Measurements from ENCODE around the gene ARHGAP24.

The ARHGAP24 gene

GRCh38 chr4:85591406-85592098, 116.6 kb downstream of the ARHGAP24 start:
- DNase-seq = no peak

DNA sequence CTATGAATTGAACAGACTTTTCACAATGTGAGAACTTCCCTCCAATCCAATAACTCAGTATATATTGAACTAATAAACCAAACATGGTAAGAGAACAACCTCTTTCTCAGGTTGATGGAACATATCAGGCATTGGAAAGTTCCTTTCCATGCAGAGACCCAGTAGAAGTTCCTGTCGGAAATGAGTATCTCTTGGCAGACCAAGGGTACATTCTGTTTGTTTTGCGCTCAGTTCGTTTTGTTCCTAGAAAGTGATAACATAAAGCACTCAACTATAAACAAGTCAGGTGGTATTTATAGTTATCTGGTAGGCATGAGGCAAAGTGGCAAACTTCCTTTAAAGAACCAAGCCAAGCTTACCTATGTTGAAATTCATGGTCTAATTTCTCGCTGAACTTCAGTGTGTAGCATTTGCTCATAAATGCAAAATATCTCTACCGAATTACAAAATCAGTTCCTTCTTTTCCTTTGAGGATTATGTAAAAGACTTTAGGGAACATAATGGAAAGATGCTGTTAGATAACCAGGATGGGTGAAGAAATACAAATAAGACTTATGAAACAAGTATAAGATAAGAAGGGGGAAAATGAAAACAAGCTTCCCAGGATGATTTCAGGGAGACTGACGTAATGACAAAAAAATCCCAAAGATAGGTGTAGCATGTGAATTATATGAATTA, 120.3 kb downstream of the ARHGAP24 start:
- no peak for DNase-seq

GRCh38 chr4:85595796-85596559, 121.0 kb downstream of the ARHGAP24 start:
- DNase-seq = no peak

GRCh38 chr4:85598936-85599335, 124.0 kb downstream of the ARHGAP24 start:
- DNase-seq = no peak

GRCh38 chr4:85600501-85600900, 125.6 kb downstream of the ARHGAP24 start:
- DNase-seq = no peak

- DNase-seq = no peak
Measured at GRCh38 chr4:85603437-85604336, 128.7 kb downstream of the ARHGAP24 start.

DNA sequence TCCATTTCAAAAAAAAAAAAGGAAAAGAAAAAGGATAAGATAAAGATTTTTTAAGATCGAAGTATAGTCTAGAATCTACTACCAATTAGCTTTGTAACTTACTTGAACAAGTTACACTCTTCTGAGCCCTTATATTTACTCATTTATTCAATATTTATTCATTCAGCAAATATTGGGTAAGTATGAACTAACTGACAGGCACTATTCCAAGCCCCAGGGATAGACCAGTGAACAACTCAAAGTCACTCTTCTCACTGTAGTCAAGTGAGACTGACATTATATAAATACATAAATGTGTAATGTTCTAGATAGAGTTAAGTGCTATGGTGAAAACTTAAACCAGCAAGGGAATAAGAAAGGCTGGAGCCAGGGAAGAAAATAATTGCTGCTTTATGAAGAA, 131.6 kb downstream of the ARHGAP24 start:
- no peak for DNase-seq

DNA sequence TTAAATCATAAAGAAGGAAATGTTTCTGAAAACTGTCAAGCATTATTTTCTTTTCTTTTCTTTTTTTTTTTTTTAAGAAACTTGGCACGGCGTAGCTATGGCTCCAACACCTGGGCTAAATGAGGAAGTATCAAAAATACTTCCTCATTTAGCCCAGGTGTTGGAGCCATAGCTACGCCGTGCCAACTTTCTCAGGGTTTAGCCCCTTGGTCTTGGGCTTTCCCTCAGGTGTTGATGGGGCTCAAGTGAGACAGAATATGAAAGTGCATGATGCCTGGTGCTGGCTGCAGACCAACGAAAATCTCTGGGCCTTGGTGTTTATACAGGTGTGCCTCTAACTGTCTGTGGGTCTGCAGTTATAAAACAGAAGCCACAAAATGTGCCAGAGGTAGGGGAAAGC, 132.7 kb downstream of the ARHGAP24 start:
- no peak for DNase-seq

GRCh38 chr4:85610450-85610849, 135.5 kb downstream of the ARHGAP24 start:
- no peak for DNase-seq

DNA sequence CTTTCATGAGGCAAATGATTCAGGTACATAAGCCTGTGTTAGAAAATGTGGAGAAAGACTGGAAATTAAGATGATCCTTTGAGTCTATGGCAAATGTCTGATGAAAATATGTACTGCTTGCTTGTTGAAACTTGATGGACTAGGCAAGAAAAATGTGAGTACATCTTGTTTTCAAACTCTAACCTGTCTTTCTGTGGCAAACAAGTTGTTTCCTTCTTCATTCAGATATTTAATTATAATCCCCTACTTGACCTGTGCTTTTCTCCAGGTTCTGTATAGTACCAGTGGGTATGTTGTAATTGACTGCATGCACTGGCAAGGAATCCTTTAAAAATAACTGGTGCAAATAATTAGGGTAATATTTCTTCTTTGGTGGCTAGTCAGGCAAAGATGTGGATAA, 136.7 kb downstream of the ARHGAP24 start:
- DNase-seq = no peak

- DNase-seq = no peak
Measured at GRCh38 chr4:85613901-85614300, 139.0 kb downstream of the ARHGAP24 start.

DNA sequence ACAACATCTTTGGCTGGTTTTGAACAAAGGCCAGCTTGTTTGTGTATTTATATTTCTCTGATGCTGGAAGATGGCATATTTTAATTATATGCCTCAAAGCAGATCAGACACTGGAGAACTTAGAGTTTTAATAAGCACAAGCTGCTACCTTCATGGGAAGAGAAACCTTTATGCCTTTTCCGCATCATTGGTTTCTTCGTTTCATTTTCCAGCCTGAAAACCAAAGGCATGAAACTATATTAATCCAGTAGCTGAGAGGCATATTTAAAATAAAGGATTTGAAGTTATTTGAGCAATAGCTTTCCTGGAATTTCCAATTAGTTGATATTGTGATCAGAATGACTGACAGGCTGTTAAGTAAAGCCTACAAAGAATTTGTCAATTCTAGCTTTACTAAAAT, 141.0 kb downstream of the ARHGAP24 start:
- DNase-seq = no peak

DNA sequence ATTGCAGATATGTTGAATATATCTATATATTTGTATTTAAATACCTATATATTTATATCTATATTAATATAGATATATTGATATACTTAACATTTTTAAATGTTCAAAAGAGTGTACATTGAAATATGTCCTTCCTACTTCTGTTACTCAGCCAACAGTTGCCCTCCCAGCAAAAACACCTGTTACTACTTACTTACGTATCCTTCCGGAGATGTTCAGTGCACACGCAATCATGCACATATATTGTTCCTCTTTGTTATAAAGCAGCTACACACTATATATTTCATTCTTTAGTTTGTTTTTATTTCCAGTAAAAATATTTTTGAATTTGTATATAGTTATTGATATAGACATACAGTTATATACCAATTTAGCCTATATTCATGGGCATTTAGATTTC, 142.3 kb downstream of the ARHGAP24 start:
- DNase-seq = no peak

GRCh38 chr4:85632981-85633380, 158.0 kb downstream of the ARHGAP24 start:
- no peak for DNase-seq

- no peak for DNase-seq
Measured at GRCh38 chr4:85637778-85638177, 162.8 kb downstream of the ARHGAP24 start.

GRCh38 chr4:85639946-85640345, 165.0 kb downstream of the ARHGAP24 start:
- DNase-seq = no peak

- DNase-seq = no peak
Measured at GRCh38 chr4:85642356-85643100, 167.6 kb downstream of the ARHGAP24 start.

GRCh38 chr4:85644061-85644460, 169.1 kb downstream of the ARHGAP24 start:
- DNase-seq = no peak

GRCh38 chr4:85650908-85651307, 176.0 kb downstream of the ARHGAP24 start:
- no peak for DNase-seq

DNA sequence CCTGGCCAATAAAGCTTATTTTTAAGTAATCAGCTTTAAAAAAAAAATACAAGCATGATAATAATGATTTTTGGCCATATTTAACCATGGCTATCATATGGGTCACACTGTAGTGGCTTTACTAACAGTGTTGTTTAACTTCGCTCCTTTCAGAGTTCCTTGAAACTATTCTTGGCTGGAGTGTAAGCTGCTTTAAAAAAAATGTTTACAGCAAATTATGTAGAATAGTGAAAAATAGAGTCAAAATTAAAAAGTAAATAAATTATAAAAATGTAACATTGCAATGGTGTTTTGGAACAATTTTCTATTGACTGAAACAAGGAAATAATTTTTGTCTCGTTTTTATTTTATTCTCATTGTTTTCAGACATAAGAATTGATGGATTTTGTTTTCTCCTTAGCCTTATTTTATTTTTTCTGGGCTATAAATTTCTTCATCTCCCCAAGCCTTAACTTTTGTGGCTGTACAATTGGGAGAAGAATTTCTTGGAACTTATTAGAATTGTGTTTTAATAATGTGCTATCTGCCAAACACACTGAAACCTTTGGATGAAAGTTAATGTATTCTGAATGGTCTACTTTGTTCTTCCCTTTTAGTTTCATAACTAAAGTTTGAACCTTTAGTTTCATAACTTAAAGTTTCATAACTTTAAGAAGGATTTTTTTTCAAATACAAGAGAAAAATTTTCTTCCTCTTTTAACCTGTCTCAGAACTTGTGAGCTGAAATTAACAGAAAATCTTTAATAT, 182.0 kb downstream of the ARHGAP24 start:
- no peak for DNase-seq

GRCh38 chr4:85658766-85659439, 184.0 kb downstream of the ARHGAP24 start:
- DNase-seq = no peak
